GM12865 (cell line): ENCODE results near the gene UNC79.

Source experiments
- DNase-seq: peaks from one replicate; pipeline ENCODE4 v3.0.0; 2010; ENCODE audit warnings: low read depth
- H3K4me3 ChIP-seq: 2 replicates; pipeline ENCODE4 v1.5.1; 2011; ENCODE audit warnings: mild to moderate bottlenecking, low read depth, low read length, control low read depth
- CTCF ChIP-seq: IDR thresholded peaks from 2 replicates; pipeline ENCODE4 v1.5.1; 2011; ENCODE audit warnings: low read length, control low read depth, low read depth, inconsistent platforms; ENCODE audit not compliant: insufficient read depth; ENCODE audit errors: missing control alignments

Gene UNC79

DNA sequence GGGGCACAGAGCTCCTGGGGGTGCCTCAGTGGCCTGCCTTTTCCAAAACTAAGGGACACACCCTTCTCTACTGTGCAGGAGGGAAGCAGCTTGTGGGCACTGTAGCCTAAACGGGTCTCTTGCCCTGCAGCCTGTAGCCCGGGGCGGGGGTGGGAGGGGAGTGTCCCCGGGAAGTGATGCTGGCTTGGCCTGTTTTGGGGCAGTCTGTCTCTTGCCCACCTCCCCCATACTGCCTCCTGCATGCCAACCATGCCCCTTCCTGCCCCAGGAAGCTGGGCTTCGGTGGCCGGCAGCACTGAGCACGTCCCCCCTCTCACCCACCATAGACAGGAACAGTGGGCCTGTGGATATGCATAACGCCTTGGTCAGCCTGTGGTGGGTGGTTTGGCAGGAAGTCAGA lies 314.1 kb downstream of the UNC79 start:
- TF ChIP-seq CTCF: no peak
- DNase-seq: no peak
- no peak overlapping the region for H3K4me3 ChIP-seq

GRCh38 chr14:93745603-93746273 lies 315.0 kb downstream of the UNC79 start:
- no peak for TF ChIP-seq CTCF
- H3K4me3 ChIP-seq: no peak overlapping the region
- no peak for DNase-seq

GRCh38 chr14:93747102-93747501 lies 316.4 kb downstream of the UNC79 start:
- no peak for TF ChIP-seq CTCF
- H3K4me3 ChIP-seq: no peak overlapping the region
- DNase-seq: no peak

DNA sequence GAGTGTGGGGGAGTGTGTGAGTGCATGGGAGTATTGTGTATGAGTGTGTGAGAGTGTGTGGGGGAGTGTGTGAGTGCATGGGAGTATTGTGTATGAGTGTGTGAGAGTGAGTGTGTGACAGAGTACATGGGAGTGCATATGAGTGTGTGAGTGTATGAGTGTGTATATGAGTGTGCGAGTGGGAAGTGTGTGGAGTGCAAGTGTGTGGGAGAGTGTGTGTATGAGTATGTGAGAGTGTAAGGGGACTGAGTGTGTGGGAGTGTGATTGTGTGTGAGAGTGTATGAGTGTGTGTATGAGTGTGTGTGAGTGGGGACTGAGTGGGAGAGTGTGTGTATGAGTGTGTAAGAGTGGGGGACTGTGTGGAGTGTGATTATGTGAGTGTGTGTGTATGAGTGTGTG lies 316.8 kb downstream of the UNC79 start:
- H3K4me3 ChIP-seq: no peak overlapping the region
- no peak for TF ChIP-seq CTCF
- DNase-seq: no peak

DNA sequence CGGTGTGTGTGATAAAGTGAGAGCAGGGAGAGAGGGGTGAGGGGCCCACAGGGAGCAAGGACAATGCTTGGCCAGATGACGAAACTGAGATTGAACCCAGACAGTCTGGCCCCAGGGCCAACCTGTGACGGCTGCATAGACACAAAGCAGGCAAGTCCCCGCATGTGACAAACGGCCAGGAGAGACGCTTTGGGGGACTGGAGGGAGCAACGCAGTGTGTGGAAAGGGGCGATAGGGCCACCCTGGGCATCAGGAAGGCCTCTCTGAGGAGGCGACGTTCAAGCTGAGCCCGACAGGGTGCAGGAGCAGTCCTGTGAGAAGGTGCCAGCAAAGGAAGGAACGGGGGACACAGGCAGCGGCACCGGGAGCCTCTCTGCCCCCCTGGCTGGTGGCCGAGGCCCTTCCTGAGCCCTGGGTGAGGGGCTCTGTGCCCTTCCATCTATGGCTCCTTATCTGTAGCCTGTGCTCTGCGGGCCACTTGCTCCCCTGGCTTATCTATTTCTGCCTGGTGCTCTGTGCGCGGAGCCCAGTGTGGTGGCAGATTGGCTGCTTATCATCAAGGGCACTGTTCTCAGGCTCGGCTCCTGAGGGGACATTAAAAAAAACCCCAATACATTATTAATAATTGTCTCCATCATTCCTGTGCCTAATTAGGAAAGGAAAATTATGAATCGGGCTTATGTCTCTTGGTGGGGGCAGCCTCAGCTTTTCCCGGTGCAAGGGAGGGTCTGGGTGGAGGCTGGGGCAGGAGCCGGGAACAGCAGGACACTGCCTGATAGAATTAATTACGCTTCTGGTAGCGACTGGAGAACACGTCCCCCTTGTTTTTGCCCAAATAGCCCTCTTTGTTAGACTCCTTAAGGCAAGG lies 317.7 kb downstream of the UNC79 start:
- H3K4me3 ChIP-seq: no peak overlapping the region
- TF ChIP-seq CTCF: no peak
- no peak for DNase-seq

DNA sequence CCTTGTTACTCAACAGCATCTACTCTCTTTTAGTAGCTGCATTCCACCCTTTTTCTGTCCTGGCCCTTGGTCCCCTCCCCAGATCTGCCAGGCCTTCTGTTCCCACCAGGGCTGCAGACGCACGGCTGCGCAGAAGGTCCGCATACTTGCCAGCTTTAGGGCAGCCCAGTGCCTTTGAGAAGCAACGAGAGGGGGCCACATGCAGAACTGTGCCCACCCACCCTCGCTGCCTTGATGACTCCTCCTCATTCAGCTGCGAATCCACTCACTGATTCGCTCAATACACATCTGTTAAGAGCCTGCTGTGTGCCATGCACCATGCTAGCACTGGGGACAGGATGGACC lies 318.3 kb downstream of the UNC79 start:
- no peak for TF ChIP-seq CTCF
- no peak overlapping the region for H3K4me3 ChIP-seq
- no peak for DNase-seq
